ENCODE measurements around the gene UBE2R2.
"Not testable (repeated sequence)": the region's sequence is repeated elsewhere in the genome, so short reads cannot be mapped to it uniquely, and the experiment has no call there.

Gene UBE2R2

GRCh38 chr9:33799928-33800704 is 16.8 kb upstream of the UBE2R2 start:
- DNase-seq: no peak

GRCh38 chr9:33800886-33801285 is 16.1 kb upstream of the UBE2R2 start:
- DNase-seq: no peak

- not testable (repeated sequence) for DNase-seq
These were observed 14.9 kb upstream of the UBE2R2 start for GRCh38 chr9:33801943-33802500.

- DNase-seq: not testable (repeated sequence)
These were observed 12.8 kb upstream of the UBE2R2 start for GRCh38 chr9:33804196-33804595.

GRCh38 chr9:33807156-33807555 is 9.8 kb upstream of the UBE2R2 start:
- not testable (repeated sequence) for DNase-seq

GRCh38 chr9:33808979-33809322 is 8.0 kb upstream of the UBE2R2 start:
- not testable (repeated sequence) for DNase-seq

GRCh38 chr9:33809506-33809905 is 7.5 kb upstream of the UBE2R2 start:
- no peak for DNase-seq

GRCh38 chr9:33813712-33814641 is 3.0 kb upstream of the UBE2R2 start:
- peak; percentile 30 to 84 (median 64) for DNase-seq

GRCh38 chr9:33815781-33816180 is 1.2 kb upstream of the UBE2R2 start:
- DNase-seq: peak in 1 of 4 experiments; percentile 8

GRCh38 chr9:33817327-33818166 is 587 bp downstream of the UBE2R2 start:
- DNase-seq: peak; percentile 78 to 87 (median 82)

GRCh38 chr9:33818167-33818846 is 1.3 kb downstream of the UBE2R2 start:
- peak in 3 of 4 experiments; percentile 12 to 60 (median 21) for DNase-seq

- peak in 2 of 4 experiments; percentile 27 to 31 for DNase-seq
These were observed 2.0 kb downstream of the UBE2R2 start for GRCh38 chr9:33818847-33819500.

GRCh38 chr9:33820231-33820745 is 3.3 kb downstream of the UBE2R2 start:
- no peak for DNase-seq

- no peak for DNase-seq
These were observed 6.8 kb downstream of the UBE2R2 start for GRCh38 chr9:33823801-33824200.

GRCh38 chr9:33827285-33827684 is 10.3 kb downstream of the UBE2R2 start:
- not testable (repeated sequence) for DNase-seq

GRCh38 chr9:33829641-33830230 is 12.8 kb downstream of the UBE2R2 start:
- peak; percentile 11 to 70 (median 66) for DNase-seq

GRCh38 chr9:33835625-33836260 is 18.8 kb downstream of the UBE2R2 start:
- no peak for DNase-seq

GRCh38 chr9:33836261-33836660 is 19.3 kb downstream of the UBE2R2 start:
- DNase-seq: peak; percentile 69 to 94 (median 86)

- no peak for DNase-seq
These were observed 20.2 kb downstream of the UBE2R2 start for GRCh38 chr9:33837138-33837537.

GRCh38 chr9:33840381-33840780 is 23.4 kb downstream of the UBE2R2 start:
- DNase-seq: peak in 2 of 4 experiments; percentile 33 to 52
